Measurements from ENCODE around the gene SNX24. TPM values are rescaled to one million over a fixed set of nuclear protein-coding genes. Genes with fewer than 3 reads are reported as not detected.

Gene SNX24
- total and polyA plus RNA-seq, 2 experiments from 2014 or later: 18.0 to 27.5 TPM

- H3K4me3 Mint-ChIP-seq: no peak overlapping the region
- DNase-seq (ENCODE audit: low spot score): peak; percentile 64
- no peaks in the 10 kb centered on the region for H3K9me3 Mint-ChIP-seq
- H2AFZ ChIP-seq: no peak overlapping the region
- H3K27me3 ChIP-seq (ENCODE audit: insufficient read depth): no peaks in the 10 kb centered on the region
- H3K36me3 Mint-ChIP-seq (ENCODE audit: low read depth): no peaks in the 10 kb centered on the region
- H3K36me3 ChIP-seq (ENCODE audit: insufficient read depth): no peaks in the 10 kb centered on the region
- no peaks in the 10 kb centered on the region for H3F3A ChIP-seq (replicated peaks; ENCODE audit: low read depth)
- H3K27ac ChIP-seq (ENCODE audit: low read depth): no peak overlapping the region
- TF ChIP-seq EZH2phosphoT487 (IDR thresholded peaks at IDR 0.05; ENCODE audit: unreplicated experiment): no peak
- no peak for TF ChIP-seq NANOG (IDR thresholded peaks at IDR 0.05; ENCODE audit: borderline replicate concordance)
- no peak for TF ChIP-seq ZNF114 (CRISPR knock-in tag; IDR thresholded peaks at IDR 0.05)
- TF ChIP-seq ZNF462 (CRISPR knock-in tag; IDR thresholded peaks at IDR 0.05): no peak
- no peak for TF ChIP-seq CTCF (conservative IDR thresholded peaks at IDR 0.05; ENCODE audit: low read depth in 2 of 2)
- TF ChIP-seq STAT1 (IDR thresholded peaks at IDR 0.05; ENCODE audit: unreplicated experiment): no peak
- no peak for TF ChIP-seq REST (IDR thresholded peaks at IDR 0.05; ENCODE audit: unreplicated experiment)
- TF ChIP-seq CREB1 (CRISPR knock-in tag; IDR thresholded peaks at IDR 0.05; ENCODE audit: low read depth): no peak
- no peak overlapping the region for H3K4me3 ChIP-seq
- ATAC-seq: no peak
- H3K27ac Mint-ChIP-seq: no peak overlapping the region
- no peaks in the 10 kb centered on the region for H3K9me2 ChIP-seq (ENCODE audit: insufficient read depth)
- no peaks in the 10 kb centered on the region for H4K20me1 ChIP-seq (replicated peaks; ENCODE audit: insufficient read depth)
- peaks cover 46% of the 10 kb centered on the region for H3K4me1 Mint-ChIP-seq
- no peaks in the 10 kb centered on the region for H3K79me2 ChIP-seq (replicated peaks; ENCODE audit: insufficient read depth)
- H3K4me2 ChIP-seq: no peak overlapping the region
- peaks cover 7% of the 10 kb centered on the region for H3K27me3 Mint-ChIP-seq (ENCODE audit: insufficient read depth, low read depth, poor library complexity)
- H3K4me1 ChIP-seq (ENCODE audit: insufficient read depth): peaks cover 48% of the 10 kb centered on the region
These were observed 79.4 kb downstream of the SNX24 start for GRCh38 chr5:122924719-122925395.

Data from GM23338 (cell line).